Pancreas (tissue), 10 donors: ENCODE data around the gene SEPTIN8. TPM values are rescaled to one million over a fixed set of nuclear protein-coding genes. Genes with fewer than 3 reads are reported as not detected.

Experiments used
- ATAC-seq, 4 donors: fragments of 200-7000 bp; cut with Tn5 transposase; one replicate each; pipeline versions ENCODE4 v1.8.0 to v1.9.1; 2020; ENCODE audit warnings: mild to moderate bottlenecking in 4 of 4, moderate library complexity in 4 of 4
- DNase-seq, 6 donors: peaks; one replicate each; pipeline ENCODE4 v3.0.0-alpha.2; 2020
- FAIRE-seq: peaks from 2 replicates; lab custom pipeline; 2012; peaks lifted over from hg19 to GRCh38; lab: Jason Lieb, UNC
- H3K27ac ChIP-seq, 4 donors: fragments of 200-600 bp; sonication (generic); 1 replicate in 3 of 4; 2 replicates in 1 of 4; pipeline versions ENCODE4 v1.5.0 to v1.8.0; 2020
- H3K27me3 ChIP-seq, 4 donors: fragments of 200-600 bp; one replicate each; pipeline ENCODE4 v1.8.0; 2021
- H3K36me3 ChIP-seq, 3 donors: fragments of 200-600 bp; sonication (generic) in 1 of 3; one replicate each; pipeline versions ENCODE4 v1.5.0 to v1.8.0; 2020 to 2021
- H3K4me1 ChIP-seq, 3 donors: fragments of 200-600 bp; one replicate each; pipeline ENCODE4 v1.8.0; 2021
- H3K4me3 ChIP-seq, 4 donors: fragments of 200-600 bp; sonication (generic) in 2 of 4; one replicate each; pipeline versions ENCODE4 v1.5.0 to v1.8.0; 2020 to 2021
- H3K9me3 ChIP-seq, 4 donors: fragments of 200-600 bp; one replicate each; pipeline ENCODE4 v1.8.0; 2021
- WGBS, 2 donors: extraction: QIAGEN DNeasy Blood & Tissue Kit; methylation state at CpG; one replicate each; pipeline ENCODE4 v1.1.7; 2013; 5-methylcytosine and 5-hydroxymethylcytosine counted together
- intact Hi-C, 3 donors: fragments of 100-400 bp; cut with DNase I; formaldehyde crosslinking; loops; one replicate each; pipeline versions ENCODE4 v1.11.1 to v1.14.2; 2022
- polyA plus RNA-seq, 2 donors: library from polyadenylated mRNA; stranded (reverse); fragments of 200-250 nt; gene quantifications; one replicate each; pipeline ENCODE4 v1.2.3, GENCODE V29; 2013
- total RNA-seq, 6 donors: library from RNA; stranded (reverse); fragmentation: NEBNext Ultra II Directional in 4 of 6; extraction: Animal tissue kit (Norgen Biotek cat#: 25700) in 4 of 6; gene quantifications; one replicate each; pipeline versions ENCODE4 v1.2.1 to v1.2.4, GENCODE V29; 2021 to 2023
- TF ChIP-seq, protein P1 (sequence below), 4 donors: fragments of 200-600 bp; sonication (generic) in 3 of 4; IDR thresholded peaks; one replicate each; pipeline versions ENCODE4 v1.5.0 to v1.8.0; 2021; ENCODE audit warnings: antibody characterized with exemption in 4 of 4
- donor health status: healthy with polysubstance abuse.
- donor health status: DM: no; HTN: no; CAD: no; lungs with moderate emphysema.
- donor health status: DM: no; HTN: no; CAD: no.
- donor health status: control.
- donor health status: control.
- donor health status: Bipolar disorder and iron deficiency.
- donor health status: DM: yes; HTN: yes; CAD: no.
- donor health status: DM: no; HTN: no; CAD: no.
- donor health status: DM: no; HTN: no; CAD: no.
- donor health status: DM: yes; HTN: yes; CAD: no.

SEPTIN8 gene
- total and polyA plus RNA-seq, 8 donors: 13.1 to 32.8 (median 18.3) TPM

- WGBS, 2 donors: 95% methylated on average over 3 of the region's 3 CpGs
- DNase-seq: no peak
- H3K4me1 ChIP-seq: peaks cover 0 to 14% (median 6%) of the 10 kb centered on the region in 3 donors
Observed at GRCh38 chr5:132779961-132780360, 2.9 kb upstream of the SEPTIN8 start.

DNA sequence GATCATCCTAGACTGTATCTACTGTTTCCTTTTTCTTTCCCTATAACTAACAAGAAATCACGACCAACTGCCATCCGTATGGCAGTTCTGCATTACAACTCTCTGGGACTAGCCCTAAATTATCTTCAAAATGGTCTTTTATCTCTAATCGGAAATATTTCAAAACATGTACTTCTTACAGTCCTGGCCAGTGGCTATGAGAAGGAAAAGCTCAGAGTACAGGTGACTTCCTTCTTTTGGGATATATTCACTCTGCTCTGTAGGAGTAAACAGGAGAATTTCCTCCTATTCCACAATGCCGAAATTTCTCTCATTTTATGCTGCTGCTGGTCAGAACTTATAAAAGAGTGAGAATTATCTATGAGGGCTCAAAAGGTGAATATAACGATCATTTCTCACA is 1.8 kb upstream of the SEPTIN8 start:
- Histone ChIP-seq H3K27ac (no peak overlapping the region), H3K4me1 (peaks cover 0 to 14% (median 6%) of the 10 kb centered on the region in 3 donors), H3K36me3 (no peaks in the 10 kb centered on the region), H3K27me3 (no peaks in the 10 kb centered on the region), H3K4me3 (no peak overlapping the region), H3K9me3 (no peaks in the 10 kb centered on the region)
- 46 to 56% methylated on average over 5 of the region's 5 CpGs for WGBS, 2 donors
- DNase-seq: no peak
- intact Hi-C loops: no loop called here
- TF ChIP-seq, protein P1, sequence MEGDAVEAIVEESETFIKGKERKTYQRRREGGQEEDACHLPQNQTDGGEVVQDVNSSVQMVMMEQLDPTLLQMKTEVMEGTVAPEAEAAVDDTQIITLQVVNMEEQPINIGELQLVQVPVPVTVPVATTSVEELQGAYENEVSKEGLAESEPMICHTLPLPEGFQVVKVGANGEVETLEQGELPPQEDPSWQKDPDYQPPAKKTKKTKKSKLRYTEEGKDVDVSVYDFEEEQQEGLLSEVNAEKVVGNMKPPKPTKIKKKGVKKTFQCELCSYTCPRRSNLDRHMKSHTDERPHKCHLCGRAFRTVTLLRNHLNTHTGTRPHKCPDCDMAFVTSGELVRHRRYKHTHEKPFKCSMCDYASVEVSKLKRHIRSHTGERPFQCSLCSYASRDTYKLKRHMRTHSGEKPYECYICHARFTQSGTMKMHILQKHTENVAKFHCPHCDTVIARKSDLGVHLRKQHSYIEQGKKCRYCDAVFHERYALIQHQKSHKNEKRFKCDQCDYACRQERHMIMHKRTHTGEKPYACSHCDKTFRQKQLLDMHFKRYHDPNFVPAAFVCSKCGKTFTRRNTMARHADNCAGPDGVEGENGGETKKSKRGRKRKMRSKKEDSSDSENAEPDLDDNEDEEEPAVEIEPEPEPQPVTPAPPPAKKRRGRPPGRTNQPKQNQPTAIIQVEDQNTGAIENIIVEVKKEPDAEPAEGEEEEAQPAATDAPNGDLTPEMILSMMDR (IDR thresholded peaks at IDR 0.05): no peak
- no peak for ATAC-seq
- no peak for FAIRE-seq

More at GRCh38 chr5:132779961-132780360, 2.9 kb upstream of the SEPTIN8 start:
- no peak for FAIRE-seq
- H3K27me3 ChIP-seq: no peaks in the 10 kb centered on the region
- no peaks in the 10 kb centered on the region for H3K9me3 ChIP-seq
- no peak for ATAC-seq
- intact Hi-C loops: no loop called here
- no peak overlapping the region for H3K27ac ChIP-seq
- TF ChIP-seq, protein P1 (IDR thresholded peaks at IDR 0.05): no peak
- no peaks in the 10 kb centered on the region for H3K36me3 ChIP-seq
- no peak overlapping the region for H3K4me3 ChIP-seq

DNA sequence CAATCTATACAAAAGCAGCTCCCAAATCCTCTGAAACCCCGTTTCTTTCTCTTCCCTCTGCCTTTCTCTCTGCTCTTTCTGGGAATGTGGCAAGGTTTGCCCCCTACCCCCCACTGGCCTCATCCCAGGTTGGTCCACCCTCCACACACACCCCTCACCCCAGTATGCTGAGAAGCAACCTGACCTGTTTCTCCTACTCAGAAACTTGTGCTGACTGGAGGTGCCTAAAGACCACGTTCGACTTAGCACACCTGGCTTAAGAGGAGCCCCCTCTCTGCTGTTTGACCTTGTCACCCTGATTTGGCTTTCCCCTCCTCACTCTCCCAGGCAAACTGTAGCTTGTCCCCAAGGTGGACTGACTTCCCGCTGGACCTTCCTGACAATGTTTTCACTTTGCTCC is 1.1 kb upstream of the SEPTIN8 start:
- no peaks in the 10 kb centered on the region for H3K9me3 ChIP-seq
- peak overlapping the region; percentile 63 to 92 (median 86) for H3K4me3 ChIP-seq
- H3K36me3 ChIP-seq: no peaks in the 10 kb centered on the region
- FAIRE-seq: no peak
- H3K27ac ChIP-seq: peak overlapping the region in 1 of 4 donors; percentile 80
- no peaks in the 10 kb centered on the region for H3K27me3 ChIP-seq
- no peak for ATAC-seq
- no peak for DNase-seq
- WGBS, 2 donors: 53 to 67% methylated on average over 4 of the region's 4 CpGs
- peaks cover 0 to 14% (median 6%) of the 10 kb centered on the region in 3 donors for H3K4me1 ChIP-seq
- TF ChIP-seq, protein P1 (IDR thresholded peaks at IDR 0.05): no peak
- intact Hi-C loops: no loop called here

DNA sequence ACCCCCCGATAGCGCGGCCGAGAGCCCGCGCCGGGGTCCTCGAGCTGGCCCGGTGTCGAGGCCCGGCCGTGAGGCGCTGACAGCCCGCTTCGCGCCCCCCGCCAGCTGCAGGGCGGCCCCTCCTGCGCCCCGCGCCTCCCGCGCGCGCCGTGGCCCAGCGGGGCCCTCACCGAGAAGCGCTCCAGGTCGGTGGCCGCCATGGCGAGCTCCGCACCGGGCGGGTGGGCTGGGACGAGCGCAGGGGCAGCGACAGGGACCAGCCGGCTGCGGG is 166 bp downstream of the SEPTIN8 start:
- DNase-seq (no peak), ATAC-seq (peak in 1 of 4 donors; percentile 37), FAIRE-seq (no peak)
- H3K4me3 ChIP-seq: peak overlapping the region; percentile 63 to 92 (median 86)
- WGBS, 2 donors: 0 to 1% methylated on average over 19 to 40 of the region's 40 CpGs
- H3K36me3 ChIP-seq: no peaks in the 10 kb centered on the region
- TF ChIP-seq, protein P1 (IDR thresholded peaks at IDR 0.05): no peak
- intact Hi-C loops: no loop called here
- peak overlapping the region; percentile 35 to 80 (median 68) for H3K27ac ChIP-seq
- peaks cover 0 to 14% (median 6%) of the 10 kb centered on the region in 3 donors for H3K4me1 ChIP-seq
- H3K27me3 ChIP-seq: no peaks in the 10 kb centered on the region
- H3K9me3 ChIP-seq: no peaks in the 10 kb centered on the region

- TF ChIP-seq, protein P1 (IDR thresholded peaks at IDR 0.05): no peak
- H3K27me3 ChIP-seq: no peaks in the 10 kb centered on the region
- H3K27ac ChIP-seq: peak overlapping the region in 3 of 4 donors; percentile 65 to 80 (median 72)
- no peak for FAIRE-seq
- intact Hi-C loops: no loop called here
- H3K36me3 ChIP-seq: no peaks in the 10 kb centered on the region
- peak in 3 of 6 donors; percentile 24 to 34 (median 30) for DNase-seq
- H3K9me3 ChIP-seq: no peaks in the 10 kb centered on the region
- H3K4me3 ChIP-seq: peak overlapping the region; percentile 63 to 92 (median 86)
- WGBS, 2 donors: 4 to 7% methylated on average over 27 to 39 of the region's 39 CpGs
- ATAC-seq: peak; percentile 9 to 59 (median 35)
- H3K4me1 ChIP-seq: peaks cover 0 to 14% (median 6%) of the 10 kb centered on the region in 3 donors
Observed at GRCh38 chr5:132776131-132776937, 705 bp downstream of the SEPTIN8 start.
